ENCODE results near the gene ANG.

Gene ANG

GRCh38 chr14:20668969-20669368 lies 19.6 kb upstream of the ANG start:
- Histone ChIP-seq H3K9me3 (no peaks in the 10 kb centered on the region), H3K27me3 (peaks cover 18% of the 10 kb centered on the region), H3K27ac (no peak overlapping the region), H3K36me3 (no peaks in the 10 kb centered on the region), H3K4me3 (ENCODE audit: low read depth in 1 of 2, low read length in 1 of 2) (no peak overlapping the region), H3K4me1 (ENCODE audit: control insufficient read depth in 1 of 2, insufficient read depth in 1 of 2, low read depth in 1 of 2, low read length in 1 of 2) (no peaks in the 10 kb centered on the region)
- TF ChIP-seq CTCF (IDR thresholded peaks at IDR 0.05), result no peak

GRCh38 chr14:20671597-20672283 lies 16.8 kb upstream of the ANG start:
- H3K27me3 ChIP-seq, result peaks cover 19% of the 10 kb centered on the region
- H3K4me3 ChIP-seq (ENCODE audit: low read depth in 1 of 2, low read length in 1 of 2), result no peak overlapping the region
- H3K27ac ChIP-seq, result no peak overlapping the region
- no peaks in the 10 kb centered on the region for H3K36me3 ChIP-seq
- no peak for TF ChIP-seq CTCF (IDR thresholded peaks at IDR 0.05)
- H3K9me3 ChIP-seq, result no peaks in the 10 kb centered on the region
- H3K4me1 ChIP-seq (ENCODE audit: control insufficient read depth in 1 of 2, insufficient read depth in 1 of 2, low read depth in 1 of 2, low read length in 1 of 2), result no peaks in the 10 kb centered on the region

GRCh38 chr14:20675669-20676068 lies 12.9 kb upstream of the ANG start:
- Histone ChIP-seq H3K4me1 (ENCODE audit: control insufficient read depth in 1 of 2, insufficient read depth in 1 of 2, low read depth in 1 of 2, low read length in 1 of 2) (peaks cover under 1 to 4% of the 10 kb centered on the region in 2 experiments), H3K27me3 (peaks cover 19% of the 10 kb centered on the region), H3K9me3 (no peaks in the 10 kb centered on the region), H3K4me3 (ENCODE audit: low read depth in 1 of 2, low read length in 1 of 2) (no peak overlapping the region), H3K36me3 (no peaks in the 10 kb centered on the region), H3K27ac (no peak overlapping the region)
- no peak for TF ChIP-seq CTCF (IDR thresholded peaks at IDR 0.05)

GRCh38 chr14:20676072-20676471 lies 12.5 kb upstream of the ANG start:
- peaks cover 5 to 8% of the 10 kb centered on the region in 2 experiments for H3K4me1 ChIP-seq (ENCODE audit: control insufficient read depth in 1 of 2, insufficient read depth in 1 of 2, low read depth in 1 of 2, low read length in 1 of 2)
- no peak overlapping the region for H3K27ac ChIP-seq
- no peaks in the 10 kb centered on the region for H3K36me3 ChIP-seq
- no peak overlapping the region for H3K4me3 ChIP-seq (ENCODE audit: low read depth in 1 of 2, low read length in 1 of 2)
- no peaks in the 10 kb centered on the region for H3K9me3 ChIP-seq
- peaks cover 19% of the 10 kb centered on the region for H3K27me3 ChIP-seq
- TF ChIP-seq CTCF (IDR thresholded peaks at IDR 0.05), result no peak

GRCh38 chr14:20679907-20680306 lies 8.7 kb upstream of the ANG start:
- peaks cover 43 to 46% of the 10 kb centered on the region in 2 experiments for H3K4me1 ChIP-seq (ENCODE audit: control insufficient read depth in 1 of 2, insufficient read depth in 1 of 2, low read depth in 1 of 2, low read length in 1 of 2)
- H3K9me3 ChIP-seq, result no peaks in the 10 kb centered on the region
- H3K27me3 ChIP-seq, result peaks cover 40% of the 10 kb centered on the region
- no peak overlapping the region for H3K4me3 ChIP-seq (ENCODE audit: low read depth in 1 of 2, low read length in 1 of 2)
- H3K36me3 ChIP-seq, result no peaks in the 10 kb centered on the region
- H3K27ac ChIP-seq, result no peak overlapping the region
- no peak for TF ChIP-seq CTCF (IDR thresholded peaks at IDR 0.05)
